Adrenal gland (tissue), 12 donors: ENCODE data around the gene RTN4IP1. TPM values are rescaled to one million over a fixed set of nuclear protein-coding genes. Genes with fewer than 3 reads are reported as not detected.

Experiments used
- DNase-seq, 7 donors: peaks; one replicate each; pipeline ENCODE4 v3.0.0-alpha.2; 2019 to 2020
- H3K27ac ChIP-seq, 5 donors: fragments of 200-600 bp; sonication (generic) in 4 of 5; 1 replicate in 3 of 5; 2 replicates in 2 of 5; pipeline versions ENCODE4 v1.5.1 to v1.8.0; 2016 to 2020; ENCODE audit warnings: mild to moderate bottlenecking in 1 of 5
- H3K27me3 ChIP-seq: fragments of 200-600 bp; 2 replicates; pipeline ENCODE4 v1.8.0; 2021
- H3K36me3 ChIP-seq, 2 donors: fragments of 200-600 bp; replicated peaks in 1 of 2; 1 replicate in 1 of 2; 2 replicates in 1 of 2; pipeline versions ENCODE4 v1.5.1 to v1.8.0; 2018 to 2022
- H3K4me1 ChIP-seq, 2 donors: fragments of 200-600 bp; replicated peaks in 1 of 2; 1 replicate in 1 of 2; 2 replicates in 1 of 2; pipeline versions ENCODE4 v1.5.1 to v1.8.0; 2018 to 2021
- H3K4me3 ChIP-seq, 4 donors: fragments of 200-600 bp; sonication (generic) in 3 of 4; one replicate each; pipeline ENCODE4 v1.5.1; 2016 to 2018
- H3K9me3 ChIP-seq, 3 donors: fragments of 200-600 bp; sonication (generic) in 1 of 3; replicated peaks in 1 of 3; 1 replicate in 2 of 3; 2 replicates in 1 of 3; pipeline versions ENCODE4 v1.5.1 to v1.8.0; 2016 to 2021
- CTCF ChIP-seq, 6 experiments: fragments of 450-650 bp in 4 of 6; fragments of 200-600 bp in 2 of 6; sonication (generic) in 1 of 6; IDR thresholded peaks; 1 replicate in 5 of 6; 2 replicates in 1 of 6; pipeline versions ENCODE4 v1.5.1 to v1.8.0; 2016 to 2021; ENCODE audit warnings: antibody characterized with exemption in 6 of 6, mild to moderate bottlenecking in 2 of 6, moderate library complexity in 1 of 6
- POLR2A ChIP-seq, 2 donors: fragments of 450-650 bp; IDR thresholded peaks; one replicate each; pipeline ENCODE4 v1.6.1; 2017; ENCODE audit warnings: antibody characterized with exemption in 2 of 2, mild to moderate bottlenecking in 2 of 2, moderate library complexity in 1 of 2
- WGBS, 4 donors: extraction: QIAGEN DNeasy Blood & Tissue Kit in 2 of 4; methylation state at CpG; one replicate each; pipeline versions ENCODE4 v1.1.5 to v1.1.7; 2013 to 2017; 5-methylcytosine and 5-hydroxymethylcytosine counted together
- intact Hi-C, 2 donors: fragments of 100-400 bp; cut with DNase I; formaldehyde crosslinking; loops; one replicate each; pipeline versions ENCODE4 v1.14.1 to v1.15.0; 2022 to 2023
- polyA plus RNA-seq, 3 donors: library from polyadenylated mRNA; stranded (reverse); fragments of 200-250 nt in 2 of 3; fragments of 350-450 nt in 1 of 3; fragmentation: Illumina TruSeq in 1 of 3; extraction: RNeasy Lipid Tissue Mini Kit (QIAGEN cat#74804) in 1 of 3; gene quantifications; one replicate each; pipeline ENCODE4 v1.2.3, GENCODE V29; 2013 to 2014
- total RNA-seq, 9 donors: library from RNA; depleted of rRNA in 4 of 9; stranded (reverse); fragments of >200 nt in 4 of 9; fragments of 120-200 nt in 1 of 9; fragmentation: NEBNext Ultra II Directional in 1 of 9; extraction: Animal tissue kit (Norgen Biotek cat#: 25700) in 1 of 9; gene quantifications; one replicate each; pipeline versions ENCODE4 v1.1.0 to v1.2.4, GENCODE V29; 2013 to 2023
- donor health status: healthy with polysubstance abuse.
- donor health status: Bipolar disorder and iron deficiency.
- donor health status: DM: yes; HTN: yes; CAD: no.
- donor health status: DM: no; HTN: no; CAD: no.
- donor health status: DM: no; HTN: no; CAD: no.
- donor health status: DM: yes; HTN: yes; CAD: no.

The RTN4IP1 gene
- total and polyA plus RNA-seq, 12 donors: 1.6 to 22.1 (median 7.5) TPM

DNA sequence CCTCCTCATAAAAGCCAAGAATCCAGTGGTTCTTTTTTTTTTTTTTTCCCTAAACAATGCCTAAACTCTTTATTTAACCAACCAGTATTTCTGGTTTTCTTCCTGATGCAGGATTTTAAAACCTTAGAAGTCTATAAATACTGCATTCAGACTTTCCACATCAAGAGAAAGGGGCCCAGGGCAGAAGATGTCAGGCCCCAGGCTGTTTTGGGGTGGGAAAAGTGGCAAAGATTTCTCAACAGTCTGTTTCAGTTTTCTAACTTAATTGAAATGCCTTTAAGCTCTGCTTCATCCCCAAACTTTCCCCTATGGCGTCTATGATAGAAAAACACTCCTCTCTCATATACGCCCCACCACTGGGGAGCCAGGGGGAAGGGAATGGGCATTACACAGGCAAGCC is 33.2 kb upstream of the RTN4IP1 start:
- H3K27ac ChIP-seq: no peak overlapping the region
- no peak for TF ChIP-seq CTCF (IDR thresholded peaks at IDR 0.05)
- no peak for TF ChIP-seq POLR2A (IDR thresholded peaks at IDR 0.05)
- peaks cover 0 to 12% (median 0%) of the 10 kb centered on the region in 3 donors for H3K9me3 ChIP-seq
- H3K4me1 ChIP-seq: no peaks in the 10 kb centered on the region
- no peak for DNase-seq
- intact Hi-C loops: no loop called here
- H3K36me3 ChIP-seq: peaks cover 0 to 10% of the 10 kb centered on the region in 2 donors
- WGBS, 4 donors: 91 to 98% (median 92%) methylated on average over 2 of the region's 2 CpGs
- H3K4me3 ChIP-seq: no peak overlapping the region
- no peaks in the 10 kb centered on the region for H3K27me3 ChIP-seq

DNA sequence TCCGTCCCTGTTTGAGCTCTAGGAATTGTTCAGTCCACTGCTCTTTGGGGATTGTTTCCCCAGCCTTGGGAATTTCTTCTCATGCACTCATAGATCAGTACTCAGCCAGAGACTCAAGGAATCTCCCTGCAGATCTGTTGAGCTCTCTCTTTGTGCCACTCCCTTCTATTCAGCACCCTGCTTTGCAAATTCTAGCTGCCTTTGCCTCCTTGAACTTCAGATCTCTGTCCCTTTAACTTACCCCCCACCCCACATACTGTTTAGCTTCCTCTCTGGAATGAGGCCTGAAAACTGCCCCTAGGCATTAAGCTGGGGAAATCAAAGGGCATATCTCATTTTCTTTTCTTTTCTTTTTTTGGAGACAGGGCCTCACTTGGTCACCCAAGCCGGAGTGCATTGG is 30.6 kb upstream of the RTN4IP1 start:
- Histone ChIP-seq H3K4me3 (no peak overlapping the region), H3K36me3 (peaks cover 0 to 20% of the 10 kb centered on the region in 2 donors), H3K4me1 (no peaks in the 10 kb centered on the region), H3K27me3 (no peaks in the 10 kb centered on the region), H3K27ac (no peak overlapping the region), H3K9me3 (peaks cover 0 to 12% (median 0%) of the 10 kb centered on the region in 3 donors)
- no peak for DNase-seq
- 91 to 98% (median 97%) methylated on average over 2 of the region's 2 CpGs for WGBS, 4 donors
- no peak for TF ChIP-seq POLR2A (IDR thresholded peaks at IDR 0.05)
- TF ChIP-seq CTCF (IDR thresholded peaks at IDR 0.05): no peak
- intact Hi-C loops: no loop called here

DNA sequence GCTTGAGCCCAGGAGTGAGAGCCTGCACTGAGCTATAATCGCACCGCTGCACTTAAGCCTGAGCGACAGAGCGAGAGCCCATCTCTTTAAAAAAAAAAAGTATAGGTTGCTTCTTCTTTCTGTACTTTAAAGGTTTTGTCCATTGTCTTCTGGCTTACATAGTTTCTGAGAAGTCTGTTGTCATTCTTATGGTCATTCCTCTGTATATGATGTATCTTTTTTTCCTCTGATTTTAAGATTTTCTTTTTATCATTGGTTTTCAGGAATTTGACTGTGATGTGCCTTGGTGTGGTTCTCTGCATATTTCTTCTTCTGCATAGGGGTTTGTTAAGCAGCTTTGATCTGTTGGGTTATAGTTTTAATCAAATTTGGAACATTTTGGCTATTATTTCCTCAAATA is 29.2 kb upstream of the RTN4IP1 start:
- Histone ChIP-seq H3K9me3 (peaks cover 0 to 12% (median 0%) of the 10 kb centered on the region in 3 donors), H3K4me3 (no peak overlapping the region), H3K36me3 (peaks cover 0 to 17% of the 10 kb centered on the region in 2 donors), H3K27ac (no peak overlapping the region), H3K27me3 (no peaks in the 10 kb centered on the region), H3K4me1 (no peaks in the 10 kb centered on the region)
- no peak for DNase-seq
- intact Hi-C loops: no loop called here
- 97 to 100% (median 98%) methylated on average over 4 of the region's 4 CpGs for WGBS, 4 donors
- TF ChIP-seq POLR2A (IDR thresholded peaks at IDR 0.05) (no peak), CTCF (IDR thresholded peaks at IDR 0.05) (no peak)

DNA sequence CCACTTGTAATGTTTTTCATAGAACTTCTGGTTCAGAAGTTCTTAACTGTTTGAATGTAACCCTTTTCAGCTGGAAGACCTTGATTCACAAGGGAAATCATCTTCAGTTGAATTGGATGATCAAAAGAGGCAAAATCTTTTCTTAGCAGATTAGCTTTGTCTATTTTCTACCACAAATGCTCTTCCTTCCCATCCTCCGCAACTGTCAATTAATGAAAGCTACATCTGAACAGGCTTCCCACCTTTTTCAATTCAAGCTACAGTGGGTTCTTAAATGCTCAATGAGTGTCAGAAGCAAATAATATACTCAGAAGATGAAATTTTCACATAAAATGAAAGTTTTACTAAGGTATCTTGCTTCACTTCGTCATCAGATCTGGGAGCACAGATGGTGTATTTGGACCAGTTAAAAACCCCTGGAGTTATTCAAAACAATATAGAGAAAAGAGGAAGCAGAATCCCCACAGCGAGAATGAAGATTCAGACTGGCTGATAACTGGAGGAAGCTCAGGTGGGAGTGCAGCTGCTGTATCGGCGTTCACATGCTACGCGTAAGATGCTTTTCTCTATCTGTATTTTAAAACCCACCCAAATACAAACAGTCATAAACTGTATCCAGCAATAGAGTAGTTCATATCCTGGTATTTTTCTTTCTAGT is 19.5 kb upstream of the RTN4IP1 start:
- H3K4me1 ChIP-seq: no peaks in the 10 kb centered on the region
- peaks cover 0 to 53% of the 10 kb centered on the region in 2 donors for H3K36me3 ChIP-seq
- intact Hi-C loops: no loop called here
- TF ChIP-seq POLR2A (IDR thresholded peaks at IDR 0.05): no peak
- TF ChIP-seq CTCF (IDR thresholded peaks at IDR 0.05): no peak
- 94 to 98% (median 95%) methylated on average over 7 of the region's 7 CpGs for WGBS, 4 donors
- no peak overlapping the region for H3K4me3 ChIP-seq
- DNase-seq: no peak
- H3K27ac ChIP-seq: no peak overlapping the region
- no peaks in the 10 kb centered on the region for H3K9me3 ChIP-seq
- H3K27me3 ChIP-seq: no peaks in the 10 kb centered on the region
